ENCODE results near the gene ANKFN1. TPM values are rescaled to one million over a fixed set of nuclear protein-coding genes. Genes with fewer than 3 reads are reported as not detected.

Gene ANKFN1
- total RNA-seq, 1 donor from 2014 or later = 0.75 TPM

- ATAC-seq (no peak), DNase-seq (no peak)
- intact Hi-C loops (cut with DNase I) = no loop called here
- no peak overlapping the region for H3K4me3 ChIP-seq
- H3K9me3 ChIP-seq = no peaks in the 10 kb centered on the region
- no peaks in the 10 kb centered on the region for H3K36me3 ChIP-seq
- no peak overlapping the region for H3K27ac ChIP-seq
- no peaks in the 10 kb centered on the region for H3K4me1 ChIP-seq
- no peak for TF ChIP-seq CTCF (IDR thresholded peaks at IDR 0.05)
- H3K27me3 ChIP-seq = no peaks in the 10 kb centered on the region
These were observed 17.0 kb upstream of the ANKFN1 start for GRCh38 chr17:56136301-56136700.

GRCh38 chr17:56141046-56141839 lies 12.0 kb upstream of the ANKFN1 start:
- Histone ChIP-seq H3K9me3 (no peaks in the 10 kb centered on the region), H3K4me3 (no peak overlapping the region), H3K27me3 (no peaks in the 10 kb centered on the region), H3K36me3 (no peaks in the 10 kb centered on the region), H3K4me1 (no peaks in the 10 kb centered on the region), H3K27ac (no peak overlapping the region)
- DNase-seq (no peak), ATAC-seq (no peak)
- intact Hi-C loops (cut with DNase I) = no loop called here
- TF ChIP-seq CTCF (IDR thresholded peaks at IDR 0.05) = no peak

GRCh38 chr17:56142325-56142724 lies 10.9 kb upstream of the ANKFN1 start:
- DNase-seq (no peak), ATAC-seq (no peak)
- Histone ChIP-seq H3K27me3 (no peaks in the 10 kb centered on the region), H3K4me1 (no peaks in the 10 kb centered on the region), H3K4me3 (no peak overlapping the region), H3K27ac (no peak overlapping the region), H3K36me3 (no peaks in the 10 kb centered on the region), H3K9me3 (no peaks in the 10 kb centered on the region)
- intact Hi-C loops (cut with DNase I) = no loop called here
- TF ChIP-seq CTCF (IDR thresholded peaks at IDR 0.05) = no peak

GRCh38 chr17:56142781-56143180 lies 10.5 kb upstream of the ANKFN1 start:
- intact Hi-C loops (cut with DNase I) = no loop called here
- no peaks in the 10 kb centered on the region for H3K27me3 ChIP-seq
- no peak overlapping the region for H3K4me3 ChIP-seq
- no peak for TF ChIP-seq CTCF (IDR thresholded peaks at IDR 0.05)
- H3K9me3 ChIP-seq = no peaks in the 10 kb centered on the region
- no peaks in the 10 kb centered on the region for H3K4me1 ChIP-seq
- no peak for DNase-seq
- no peaks in the 10 kb centered on the region for H3K36me3 ChIP-seq
- no peak overlapping the region for H3K27ac ChIP-seq
- ATAC-seq = no peak

- H3K27ac ChIP-seq = no peak overlapping the region
- H3K36me3 ChIP-seq = no peaks in the 10 kb centered on the region
- no peaks in the 10 kb centered on the region for H3K9me3 ChIP-seq
- no peaks in the 10 kb centered on the region for H3K27me3 ChIP-seq
- intact Hi-C loops (cut with DNase I) = no loop called here
- no peak overlapping the region for H3K4me3 ChIP-seq
- H3K4me1 ChIP-seq = no peaks in the 10 kb centered on the region
- DNase-seq = no peak
- TF ChIP-seq CTCF (IDR thresholded peaks at IDR 0.05) = no peak
- peak; percentile 47 for ATAC-seq
These were observed 9.1 kb upstream of the ANKFN1 start for GRCh38 chr17:56144223-56144622.
